SKM-1 (cell line): Measurements from ENCODE around the gene ACOT7.
"Not testable (repeated sequence)": the region's sequence is repeated elsewhere in the genome, so short reads cannot be mapped to it uniquely, and the experiment has no call there.

ENCODE experiments used
- DNase-seq: peaks from one replicate; lab custom pipeline; 2025; ENCODE audit not compliant: unreplicated experiment; lab: John Stamatoyannopoulos, UW

The ACOT7 gene

DNA sequence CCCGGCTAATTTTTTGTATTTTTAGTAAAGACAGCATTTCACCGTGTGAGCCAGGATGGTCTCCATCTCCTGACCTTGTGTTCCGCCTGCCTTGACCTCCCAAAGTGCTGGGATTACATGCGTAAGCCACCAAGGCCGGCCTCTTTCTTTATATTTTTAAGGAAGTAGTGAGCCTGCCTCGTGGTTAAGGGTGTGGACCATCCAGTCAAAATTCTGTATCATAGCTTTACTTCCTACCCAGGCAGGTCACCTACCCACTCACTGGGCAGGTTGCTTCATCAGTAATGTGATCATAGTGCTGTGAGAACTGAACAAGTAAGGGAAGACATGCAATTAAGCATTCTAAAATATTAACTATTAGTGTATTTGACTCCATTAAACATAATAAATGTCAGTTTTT is 8.1 kb upstream of the ACOT7 start:
- peak; percentile 79 for DNase-seq

DNA sequence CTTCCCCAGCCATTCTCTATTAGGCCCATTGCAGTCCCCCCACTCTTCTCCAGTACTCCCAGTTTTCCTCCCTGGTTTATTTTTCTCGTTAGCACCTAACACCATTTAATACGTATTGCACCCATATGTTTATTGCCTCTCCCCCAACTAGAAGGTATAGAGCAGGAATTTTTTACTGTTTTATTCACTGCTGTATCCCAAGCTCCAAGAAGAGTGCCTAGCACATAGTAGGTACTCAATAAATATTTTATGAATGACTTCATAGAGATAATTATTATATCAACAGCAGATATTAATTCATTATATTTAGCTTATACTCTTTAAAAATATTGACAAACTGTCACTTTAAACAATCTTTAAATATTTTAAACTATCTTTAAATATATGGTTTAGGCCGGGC is 5.7 kb upstream of the ACOT7 start:
- DNase-seq = no peak

- DNase-seq = no peak
Observed at GRCh38 chr1:6397844-6398441, 4.4 kb upstream of the ACOT7 start.

DNA sequence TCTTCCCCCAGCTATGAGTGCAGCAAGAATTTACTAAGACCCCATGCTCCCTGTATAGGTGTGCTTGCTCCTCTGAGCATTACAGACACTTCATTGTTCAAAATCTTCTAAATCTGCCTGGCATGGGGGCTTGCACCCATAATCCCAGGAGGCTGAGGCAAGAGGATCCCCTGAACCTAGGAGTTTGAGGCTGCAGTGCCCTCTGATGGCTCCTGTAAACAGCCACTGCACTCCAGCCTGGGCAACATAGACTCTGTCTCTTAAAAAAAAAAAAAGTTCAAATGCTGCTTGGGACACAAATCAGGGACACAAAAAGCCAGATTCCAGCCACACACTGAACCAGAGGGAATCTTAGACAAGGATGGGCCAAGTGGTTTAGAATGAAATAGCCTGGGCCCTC is 3.4 kb upstream of the ACOT7 start:
- no peak for DNase-seq

GRCh38 chr1:6395781-6396244 is 2.2 kb upstream of the ACOT7 start:
- not testable (repeated sequence) for DNase-seq

- DNase-seq = not testable (repeated sequence)
Observed at GRCh38 chr1:6395130-6395529, 1.6 kb upstream of the ACOT7 start.

- DNase-seq = no peak
Observed at GRCh38 chr1:6392809-6393399, 663 bp downstream of the ACOT7 start.

DNA sequence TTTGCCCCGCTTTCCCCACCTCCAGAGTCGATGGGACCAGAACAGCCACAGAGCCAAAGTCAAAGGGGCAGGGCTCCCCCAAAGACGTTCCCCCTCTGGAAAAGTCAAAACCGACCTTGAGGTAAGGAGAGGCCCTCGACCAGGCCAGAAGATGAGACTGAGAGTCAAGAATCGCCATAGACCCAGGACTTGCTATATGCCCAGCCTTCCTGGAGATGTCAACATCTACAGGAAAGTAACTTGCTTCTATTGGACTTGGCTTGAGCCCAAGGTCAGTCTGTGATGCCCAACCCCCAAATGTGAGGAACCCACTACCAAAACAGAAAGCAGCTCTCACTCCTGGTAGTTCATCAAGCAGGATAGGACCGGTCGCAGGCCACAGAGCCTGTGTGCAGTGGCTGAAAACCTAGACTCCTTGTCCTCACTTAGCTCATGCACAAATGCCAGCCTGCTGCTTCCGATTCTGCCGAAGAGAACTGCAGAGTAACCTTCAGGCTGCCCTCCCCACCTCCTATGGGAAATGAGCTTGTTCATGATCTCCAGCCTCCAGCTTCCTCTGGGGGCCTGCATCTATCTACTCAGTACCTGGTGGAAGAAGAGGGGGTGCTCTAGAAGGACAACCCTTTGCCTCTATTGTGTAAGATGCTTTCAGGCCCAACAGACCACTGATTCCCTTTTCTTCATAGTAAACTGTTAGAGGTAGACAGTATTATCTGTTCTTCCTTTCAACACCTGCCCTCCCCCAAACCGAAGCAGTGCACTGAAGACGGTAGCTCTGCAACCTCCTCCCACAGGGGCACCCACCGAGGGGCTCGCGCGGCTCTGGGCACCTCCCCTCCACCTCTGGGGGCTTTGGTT is 1.4 kb downstream of the ACOT7 start:
- no peak for DNase-seq

- no peak for DNase-seq
Observed at GRCh38 chr1:6389971-6390370, 3.6 kb downstream of the ACOT7 start.

GRCh38 chr1:6386371-6386949 is 7.1 kb downstream of the ACOT7 start:
- no peak for DNase-seq

GRCh38 chr1:6385488-6386191 is 7.9 kb downstream of the ACOT7 start:
- no peak for DNase-seq

- DNase-seq = no peak
Observed at GRCh38 chr1:6384962-6385361, 8.6 kb downstream of the ACOT7 start.

GRCh38 chr1:6384135-6384534 is 9.4 kb downstream of the ACOT7 start:
- DNase-seq = no peak

- no peak for DNase-seq
Observed at GRCh38 chr1:6380037-6380436, 13.5 kb downstream of the ACOT7 start.

DNA sequence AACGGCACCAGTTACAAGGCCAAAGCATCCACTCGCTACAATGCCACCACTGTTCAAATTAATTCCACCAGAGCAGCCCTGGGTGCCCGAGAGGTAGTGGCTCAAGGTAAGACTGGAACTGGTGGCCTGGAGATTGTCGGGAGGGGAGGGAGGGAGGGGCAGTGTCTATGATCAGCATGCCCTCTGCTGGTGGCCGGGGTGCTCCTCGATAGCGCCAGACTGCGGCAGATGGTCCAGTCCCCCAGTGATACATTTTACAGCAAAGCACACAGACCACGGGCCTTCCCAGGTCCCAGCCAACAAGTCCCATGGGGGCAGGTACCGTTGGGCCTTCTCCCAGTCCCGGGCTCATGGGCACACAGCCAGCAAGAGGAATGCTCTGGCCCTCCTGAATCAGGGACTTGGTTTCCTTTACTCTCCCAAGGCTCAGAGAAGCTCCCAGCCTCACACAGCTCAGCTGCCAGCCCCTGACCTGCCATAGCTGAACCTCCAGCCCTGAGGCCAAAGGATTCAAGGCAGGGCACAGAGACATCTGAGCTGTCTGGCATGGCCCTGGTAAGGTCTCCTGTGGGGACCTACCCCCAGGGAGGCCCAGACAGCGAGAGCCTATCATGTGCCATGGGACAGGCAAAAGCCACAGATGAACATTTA is 15.3 kb downstream of the ACOT7 start:
- DNase-seq = no peak

DNA sequence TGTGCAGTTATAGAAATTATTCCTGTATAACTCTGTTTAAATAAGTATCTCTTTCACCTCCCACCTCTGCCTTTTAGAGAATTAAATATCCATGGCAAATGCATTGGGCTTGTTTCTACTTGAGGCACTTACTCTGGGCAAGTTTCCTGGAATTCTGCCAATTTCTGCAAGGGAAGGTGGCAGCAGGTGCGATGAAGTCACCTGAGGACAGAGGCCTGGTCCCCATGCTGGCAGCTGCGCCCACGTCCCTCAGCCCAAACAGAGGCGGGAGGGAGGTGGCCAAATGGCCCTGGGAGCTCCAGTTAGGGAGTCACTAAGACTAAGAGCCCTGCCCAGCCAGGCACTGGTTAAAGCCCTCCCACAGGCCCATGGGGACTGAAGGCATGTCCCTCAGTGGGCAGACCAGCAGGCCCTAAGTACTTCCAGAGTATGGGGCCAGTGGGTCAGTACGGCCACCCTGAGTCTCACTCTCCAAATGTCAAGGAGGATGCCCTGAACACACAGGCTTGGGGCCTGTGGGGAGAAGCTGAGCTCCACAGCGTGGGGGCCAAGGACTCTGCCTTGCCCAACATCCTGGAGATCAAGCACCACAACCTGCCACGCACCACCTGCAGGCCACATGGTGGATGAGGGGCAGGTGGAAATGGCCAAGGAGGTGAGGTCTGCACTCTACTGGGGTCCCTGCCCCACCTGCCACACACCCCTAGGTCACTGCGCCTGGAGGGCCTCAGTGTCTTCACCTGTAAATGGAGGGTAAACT is 19.4 kb downstream of the ACOT7 start:
- DNase-seq = no peak

GRCh38 chr1:6372236-6372635 is 21.3 kb downstream of the ACOT7 start:
- not testable (repeated sequence) for DNase-seq

- DNase-seq = no peak
Observed at GRCh38 chr1:6370006-6370405, 23.6 kb downstream of the ACOT7 start.

DNA sequence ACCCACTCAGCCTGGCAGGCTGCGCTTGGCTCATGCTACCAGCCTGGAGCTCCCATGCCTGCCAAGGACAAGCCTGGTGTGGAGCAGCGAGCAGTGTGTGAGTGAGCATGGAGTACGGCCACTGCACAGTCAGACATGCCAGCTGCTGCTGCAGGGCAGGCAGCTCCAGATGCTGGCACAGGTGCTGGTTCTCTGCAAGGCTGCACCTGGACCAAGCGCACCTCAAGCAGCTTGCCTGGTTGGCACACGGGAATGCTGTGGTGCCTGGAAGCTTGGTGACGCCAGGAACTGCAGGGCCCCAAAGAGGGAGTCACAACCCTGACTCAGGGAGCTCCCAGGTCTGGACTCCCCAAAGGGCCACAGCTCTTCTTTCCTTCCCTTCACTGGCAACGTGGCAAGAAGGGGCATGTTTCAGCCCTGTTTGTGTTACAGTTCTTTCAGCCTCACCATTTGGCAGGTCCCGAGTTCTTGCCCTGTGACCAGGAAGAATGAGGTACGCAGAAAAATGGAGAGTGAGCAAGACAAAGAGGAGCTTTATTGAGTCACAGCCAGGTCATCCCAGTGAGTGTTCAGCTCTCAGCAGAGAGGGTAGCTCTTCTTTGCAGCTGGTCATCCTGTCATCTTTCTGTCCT is 26.1 kb downstream of the ACOT7 start:
- no peak for DNase-seq
